Liver (tissue), 9 donors: ENCODE data around the gene ABCD3. TPM values are rescaled to one million over a fixed set of nuclear protein-coding genes. Genes with fewer than 3 reads are reported as not detected.

Source experiments
- DNase-seq: peaks from one replicate; pipeline ENCODE4 v3.0.0-alpha.2; 2017; ENCODE audit warnings: low spot score
- H3K27ac ChIP-seq, 2 donors: one replicate each; pipeline ENCODE4 v1.7.0; 2013; ENCODE audit warnings: inconsistent platforms in 2 of 2, low read length in 2 of 2, control low read depth in 1 of 2, low read depth in 1 of 2, mild to moderate bottlenecking in 1 of 2
- H3K27me3 ChIP-seq, 4 donors: one replicate each; pipeline versions ENCODE4 v1.6.1 to v1.7.0; 2013; ENCODE audit warnings: low read length in 3 of 4, inconsistent platforms in 1 of 4, mild to moderate bottlenecking in 1 of 4, moderate library complexity in 1 of 4; ENCODE audit not compliant: control insufficient read depth in 4 of 4, insufficient read depth in 4 of 4
- H3K36me3 ChIP-seq, 4 donors: one replicate each; pipeline versions ENCODE4 v1.6.1 to v1.7.0; 2013; ENCODE audit warnings: low read length in 3 of 4, mild to moderate bottlenecking in 3 of 4, low read depth in 1 of 4, moderate library complexity in 1 of 4; ENCODE audit not compliant: control insufficient read depth in 4 of 4, insufficient read depth in 3 of 4
- H3K4me1 ChIP-seq, 4 donors: one replicate each; pipeline versions ENCODE4 v1.6.1 to v1.7.0; 2013; ENCODE audit warnings: low read length in 3 of 4, mild to moderate bottlenecking in 3 of 4, moderate library complexity in 1 of 4; ENCODE audit not compliant: control insufficient read depth in 4 of 4, insufficient read depth in 4 of 4
- H3K4me3 ChIP-seq, 3 donors: one replicate each; pipeline versions ENCODE4 v1.6.1 to v1.7.0; 2013; ENCODE audit warnings: low read length in 3 of 3, control low read depth in 1 of 3, low read depth in 1 of 3, mild to moderate bottlenecking in 1 of 3
- H3K9ac ChIP-seq, 2 donors: one replicate each; pipeline ENCODE4 v1.7.0; 2013; ENCODE audit warnings: low read length in 2 of 2, mild to moderate bottlenecking in 2 of 2, moderate library complexity in 2 of 2, control low read depth in 1 of 2, low read depth in 1 of 2
- H3K9me3 ChIP-seq, 4 donors: one replicate each; pipeline versions ENCODE4 v1.6.1 to v1.7.0; 2013; ENCODE audit warnings: low read length in 3 of 4; ENCODE audit not compliant: control insufficient read depth in 4 of 4
- EGR1 ChIP-seq, 2 donors: IDR thresholded peaks; 2 replicates each; pipeline ENCODE4 v1.6.1; 2016 to 2018; ENCODE audit warnings: antibody characterized with exemption in 2 of 2, low read depth in 2 of 2
- FOXA1 ChIP-seq: IDR thresholded peaks from 2 replicates; pipeline ENCODE4 v1.6.1; 2016; ENCODE audit warnings: antibody characterized with exemption
- HNF4A ChIP-seq, 2 donors: conservative IDR thresholded peaks; 2 replicates each; pipeline ENCODE4 v1.6.1; 2016; ENCODE audit warnings: antibody characterized with exemption in 2 of 2, mild to moderate bottlenecking in 2 of 2
- JUND ChIP-seq, 2 donors: IDR thresholded peaks; 2 replicates each; pipeline ENCODE4 v1.6.1; 2016; ENCODE audit warnings: antibody characterized with exemption in 2 of 2
- NR2F2 ChIP-seq: IDR thresholded peaks from 2 replicates; pipeline ENCODE4 v1.6.1; 2016; ENCODE audit warnings: antibody characterized with exemption
- RAD21 ChIP-seq, 2 donors: IDR thresholded peaks; 2 replicates each; pipeline ENCODE4 v1.6.1; 2016; ENCODE audit warnings: antibody characterized with exemption in 2 of 2, mild to moderate bottlenecking in 2 of 2
- REST ChIP-seq: IDR thresholded peaks from 2 replicates; pipeline ENCODE4 v1.6.1; 2016; ENCODE audit warnings: antibody characterized with exemption, mild to moderate bottlenecking
- SP1 ChIP-seq: IDR thresholded peaks from 2 replicates; pipeline ENCODE4 v1.6.1; 2018; ENCODE audit warnings: antibody characterized with exemption, mild to moderate bottlenecking
- TAF1 ChIP-seq: conservative IDR thresholded peaks from 2 replicates; pipeline ENCODE4 v1.6.1; 2016; ENCODE audit warnings: antibody characterized with exemption, mild to moderate bottlenecking
- ZBTB33 ChIP-seq: IDR thresholded peaks from 2 replicates; pipeline ENCODE4 v1.6.1; 2016; ENCODE audit warnings: antibody characterized with exemption
- WGBS: extraction: QIAGEN DNeasy Blood & Tissue Kit; methylation state at CpG from one replicate; pipeline ENCODE4 v1.1.7; 2013; 5-methylcytosine and 5-hydroxymethylcytosine counted together
- polyA plus RNA-seq, 2 donors: library from polyadenylated mRNA; stranded (reverse) in 1 of 2; unstranded in 1 of 2; fragments of 200-250 nt in 1 of 2; fragments of >200 nt in 1 of 2; fragmentation: Nextera tagmentation in 1 of 2; extraction: Ambion mirVana in 1 of 2; gene quantifications; one replicate each; pipeline versions ENCODE4 v1.2.1 to v1.2.3, GENCODE V29; 2013 to 2015
- total RNA-seq, 2 donors: library from RNA; depleted of rRNA; stranded (reverse); fragments of >200 nt; gene quantifications; one replicate each; pipeline ENCODE4 v1.2.3, GENCODE V29; 2014
- TF ChIP-seq, protein P1 (sequence below): IDR thresholded peaks from 2 replicates; pipeline ENCODE4 v1.6.1; 2016; ENCODE audit warnings: antibody characterized with exemption
- donor health status: healthy.
- donor health status: healthy.
- donor health status: healthy.
- donor health status: healthy.
- donor health status: healthy.

ABCD3 gene
- total and polyA plus RNA-seq, 4 donors: 49.2 to 133 (median 62.5) TPM

- H3K9me3 ChIP-seq: no peaks in the 10 kb centered on the region
- 1% methylated on average over 94 of the region's 94 CpGs for WGBS
- DNase-seq: peak; percentile 79
- H3K4me1 ChIP-seq: peaks cover 2 to 15% (median 6%) of the 10 kb centered on the region in 4 donors
- H3K27me3 ChIP-seq: no peaks in the 10 kb centered on the region
- H3K4me3 ChIP-seq: peak within 1 kb of the TSS; percentile 61 to 79 (median 75)
- TF ChIP-seq REST: peak; percentile 57
- no peak for TF ChIP-seq ZBTB33
- TF ChIP-seq, protein P1, sequence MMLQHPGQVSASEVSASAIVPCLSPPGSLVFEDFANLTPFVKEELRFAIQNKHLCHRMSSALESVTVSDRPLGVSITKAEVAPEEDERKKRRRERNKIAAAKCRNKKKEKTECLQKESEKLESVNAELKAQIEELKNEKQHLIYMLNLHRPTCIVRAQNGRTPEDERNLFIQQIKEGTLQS: peak; percentile 83
- peak; percentile 95 to 97 for TF ChIP-seq JUND (IDR thresholded peaks at IDR 0.05)
- no peak for TF ChIP-seq SP1
- peak; percentile 37 for TF ChIP-seq TAF1
- peak in 1 of 2 donors; percentile 30 for TF ChIP-seq EGR1 (IDR thresholded peaks at IDR 0.05; ENCODE audit: low read depth in 2 of 2)
- no peak for TF ChIP-seq NR2F2
- H3K36me3 ChIP-seq: no peaks in the 10 kb centered on the region
- H3K27ac ChIP-seq: peak within 1 kb of the TSS; percentile 62 to 81
- peak within 1 kb of the TSS; percentile 53 to 68 for H3K9ac ChIP-seq
Measured at GRCh38 chr1:94541246-94542087, 123.3 kb downstream of the ABCD3 start, which contains the start of gene F3. Gene F3, minus strand, starts transcription at chr1:94541759. Its CDS starts 123 bp downstream, at chr1:94541636.

DNA sequence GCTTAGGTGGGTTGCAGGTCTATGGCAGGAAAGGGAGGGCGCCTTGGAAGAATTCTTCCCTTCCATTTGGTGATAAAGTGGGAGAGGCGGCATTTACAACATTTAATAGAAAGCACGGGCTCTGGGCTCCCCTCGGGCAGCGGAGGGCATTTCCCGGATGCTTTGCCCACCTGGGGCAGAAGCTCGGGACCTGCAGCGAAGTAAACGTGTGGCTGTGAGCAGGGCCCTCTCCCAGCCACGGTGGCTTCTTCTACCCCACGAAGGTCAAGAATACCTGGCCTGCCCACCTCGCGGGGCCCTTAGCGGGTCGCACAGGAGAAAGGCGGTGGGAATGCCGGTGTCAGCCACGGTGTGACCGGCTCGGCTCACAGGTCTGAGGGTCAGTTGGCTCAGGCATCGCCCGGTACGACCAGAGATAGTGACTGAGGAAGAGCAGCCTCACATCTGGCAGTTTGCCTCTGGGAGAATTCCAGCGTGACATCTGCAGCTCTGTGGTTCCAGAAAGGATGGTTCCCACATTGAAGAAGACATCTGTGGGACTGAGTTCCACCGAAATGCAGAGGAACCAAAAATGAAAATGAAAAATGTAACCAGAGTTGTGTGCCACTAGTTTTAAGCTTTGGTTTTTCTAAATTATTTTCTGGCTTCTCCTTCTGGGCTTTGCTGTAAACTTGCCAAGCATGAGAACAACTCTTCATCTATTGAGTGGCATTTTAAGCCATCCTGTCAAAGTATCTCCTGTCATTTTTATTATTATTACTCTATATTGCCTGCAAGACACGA is 124.1 kb downstream of the ABCD3 start:
- Histone ChIP-seq H3K27ac (peak overlapping the region; percentile 42 to 81), H3K9me3 (no peaks in the 10 kb centered on the region), H3K4me1 (peaks cover 2 to 15% (median 6%) of the 10 kb centered on the region in 4 donors), H3K27me3 (no peaks in the 10 kb centered on the region), H3K9ac (peak overlapping the region; percentile 48 to 68), H3K36me3 (no peaks in the 10 kb centered on the region), H3K4me3 (peak overlapping the region; percentile 53 to 75 (median 61))
- DNase-seq: no peak
- 3% methylated on average over 26 of the region's 26 CpGs for WGBS
- TF ChIP-seq RAD21 (IDR thresholded peaks at IDR 0.05): peak in 1 of 2 donors; percentile 17
- no peak for TF ChIP-seq SP1
- no peak for TF ChIP-seq FOXA1
- TF ChIP-seq REST: peak; percentile 2
- TF ChIP-seq HNF4A (conservative IDR thresholded peaks at IDR 0.05): peak in 1 of 2 donors; percentile 21
